Right atrium auricular region (tissue), 2 donors: ENCODE measurements around the gene PDE4D. TPM values are rescaled to one million over a fixed set of nuclear protein-coding genes. Genes with fewer than 3 reads are reported as not detected.

Experiments used
- DNase-seq: peaks from one replicate; pipeline ENCODE4 v3.0.0-alpha.2; 2019; ENCODE audit warnings: low spot score
- H3K27ac ChIP-seq, 2 donors: fragments of 200-600 bp; sonication (generic); 1 replicate in 1 of 2; 2 replicates in 1 of 2; pipeline ENCODE4 v1.5.1; 2016 to 2019
- H3K27me3 ChIP-seq, 2 donors: fragments of 200-600 bp; sonication (generic); one replicate each; pipeline versions ENCODE4 v1.5.1 to v1.6.0; 2017 to 2019
- H3K36me3 ChIP-seq: fragments of 200-600 bp; sonication (generic); one replicate; pipeline ENCODE4 v1.5.1; 2016
- H3K4me1 ChIP-seq, 2 donors: fragments of 200-600 bp; sonication (generic); one replicate each; pipeline versions ENCODE4 v1.5.1 to v1.6.0; 2017 to 2019
- H3K4me3 ChIP-seq, 2 donors: fragments of 200-600 bp; sonication (generic); 1 replicate in 1 of 2; 2 replicates in 1 of 2; pipeline ENCODE4 v1.5.1; 2017 to 2019; ENCODE audit warnings: mild to moderate bottlenecking in 1 of 2, moderate library complexity in 1 of 2
- H3K9me3 ChIP-seq, 2 donors: fragments of 200-600 bp; sonication (generic); one replicate each; pipeline ENCODE4 v1.5.1; 2019
- total RNA-seq, 2 donors: library from RNA; depleted of rRNA; stranded (reverse); fragments of >200 nt; gene quantifications; one replicate each; pipeline ENCODE4 v1.1.0, GENCODE V29; 2016
- TF ChIP-seq, protein P1 (sequence below), 2 donors: fragments of 200-600 bp; sonication (generic); IDR thresholded peaks; one replicate each; pipeline ENCODE4 v1.5.1; 2019; ENCODE audit warnings: antibody characterized with exemption in 2 of 2

The PDE4D gene
- total RNA-seq, 2 donors from 2014 or later, result 43.3 to 44.0 TPM

DNA sequence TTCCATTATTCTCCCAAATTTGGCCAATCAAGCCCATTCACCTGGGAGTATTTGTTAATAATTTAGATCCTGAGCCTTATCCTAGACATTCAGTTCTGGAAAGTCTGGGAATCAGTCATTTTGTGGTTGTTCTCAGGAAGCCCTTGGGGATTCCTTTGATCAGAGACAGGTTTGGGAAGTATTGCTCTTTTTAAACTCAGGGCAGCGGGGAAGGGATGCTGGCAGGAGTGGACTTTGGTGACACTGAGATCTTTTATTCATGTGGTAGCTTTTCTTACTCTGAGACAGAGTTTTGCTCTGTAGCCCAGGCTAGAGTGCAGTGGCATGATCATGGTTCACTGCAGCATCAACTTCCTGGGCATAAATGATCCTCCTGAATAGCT is 723.8 kb downstream of the PDE4D start:
- H3K27me3 ChIP-seq, result no peaks in the 10 kb centered on the region
- H3K4me3 ChIP-seq, result no peak overlapping the region
- H3K36me3 ChIP-seq, result no peaks in the 10 kb centered on the region
- no peak overlapping the region for H3K27ac ChIP-seq
- TF ChIP-seq, protein P1, sequence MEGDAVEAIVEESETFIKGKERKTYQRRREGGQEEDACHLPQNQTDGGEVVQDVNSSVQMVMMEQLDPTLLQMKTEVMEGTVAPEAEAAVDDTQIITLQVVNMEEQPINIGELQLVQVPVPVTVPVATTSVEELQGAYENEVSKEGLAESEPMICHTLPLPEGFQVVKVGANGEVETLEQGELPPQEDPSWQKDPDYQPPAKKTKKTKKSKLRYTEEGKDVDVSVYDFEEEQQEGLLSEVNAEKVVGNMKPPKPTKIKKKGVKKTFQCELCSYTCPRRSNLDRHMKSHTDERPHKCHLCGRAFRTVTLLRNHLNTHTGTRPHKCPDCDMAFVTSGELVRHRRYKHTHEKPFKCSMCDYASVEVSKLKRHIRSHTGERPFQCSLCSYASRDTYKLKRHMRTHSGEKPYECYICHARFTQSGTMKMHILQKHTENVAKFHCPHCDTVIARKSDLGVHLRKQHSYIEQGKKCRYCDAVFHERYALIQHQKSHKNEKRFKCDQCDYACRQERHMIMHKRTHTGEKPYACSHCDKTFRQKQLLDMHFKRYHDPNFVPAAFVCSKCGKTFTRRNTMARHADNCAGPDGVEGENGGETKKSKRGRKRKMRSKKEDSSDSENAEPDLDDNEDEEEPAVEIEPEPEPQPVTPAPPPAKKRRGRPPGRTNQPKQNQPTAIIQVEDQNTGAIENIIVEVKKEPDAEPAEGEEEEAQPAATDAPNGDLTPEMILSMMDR (IDR thresholded peaks at IDR 0.05), result no peak
- no peaks in the 10 kb centered on the region for H3K9me3 ChIP-seq
- peaks cover 0 to 3% of the 10 kb centered on the region in 2 donors for H3K4me1 ChIP-seq
- DNase-seq, result no peak

DNA sequence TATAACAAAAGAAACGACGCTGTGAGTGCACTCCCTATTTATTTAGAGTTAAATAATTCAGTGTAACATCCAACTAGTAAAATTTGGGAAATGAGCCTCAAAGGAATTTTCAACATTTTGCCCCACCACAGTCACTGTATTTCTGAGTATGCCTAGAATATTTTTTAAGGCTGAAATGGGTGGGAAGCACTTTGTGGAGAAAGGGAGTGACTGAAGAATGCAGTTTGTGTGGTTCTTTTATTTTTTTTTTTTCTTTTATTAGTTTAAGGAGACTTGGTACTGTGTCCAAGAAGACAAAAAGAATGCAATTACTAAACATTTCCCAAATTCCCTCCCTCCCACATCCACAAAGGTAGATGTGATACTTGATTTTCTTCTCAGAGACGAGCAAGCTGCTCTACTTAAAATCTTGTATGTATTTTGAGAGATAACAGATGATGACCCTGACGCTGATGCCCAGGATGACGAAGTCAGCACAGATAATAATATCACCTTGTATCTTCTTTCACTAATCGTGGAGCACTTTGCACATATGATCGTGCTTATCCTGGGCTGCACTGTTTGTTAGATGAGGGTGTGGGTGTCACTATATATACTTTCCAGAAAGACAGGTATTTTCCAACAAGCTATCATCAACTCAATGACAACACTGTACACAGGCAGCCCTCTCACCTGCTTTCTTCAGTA is 724.3 kb downstream of the PDE4D start:
- Histone ChIP-seq H3K4me1 (peaks cover 0 to 3% of the 10 kb centered on the region in 2 donors), H3K27me3 (no peaks in the 10 kb centered on the region), H3K36me3 (no peaks in the 10 kb centered on the region), H3K27ac (no peak overlapping the region), H3K9me3 (no peaks in the 10 kb centered on the region), H3K4me3 (no peak overlapping the region)
- TF ChIP-seq, protein P1 (IDR thresholded peaks at IDR 0.05), result no peak
- no peak for DNase-seq

DNA sequence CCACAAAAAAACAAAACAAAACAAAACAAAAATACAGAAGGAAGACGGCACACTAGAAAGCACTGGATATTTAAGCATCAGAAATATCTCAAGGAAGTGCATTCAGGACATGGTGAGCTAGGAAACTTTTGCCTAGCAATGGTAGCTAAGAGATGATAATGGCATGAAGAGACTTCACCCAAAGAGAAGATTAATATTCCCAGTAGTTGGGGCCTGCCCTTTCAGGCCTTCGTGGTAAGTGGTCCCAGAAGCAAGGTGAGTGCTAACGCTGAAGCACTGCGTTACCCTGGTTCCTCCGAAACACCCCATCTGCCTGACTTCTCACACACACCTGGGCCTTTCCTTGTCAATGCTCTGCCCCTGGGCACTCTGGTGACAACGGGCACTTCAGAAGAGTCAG is 725.5 kb downstream of the PDE4D start:
- Histone ChIP-seq H3K4me1 (peaks cover 0 to 3% of the 10 kb centered on the region in 2 donors), H3K27me3 (no peaks in the 10 kb centered on the region), H3K4me3 (no peak overlapping the region), H3K36me3 (no peaks in the 10 kb centered on the region), H3K9me3 (no peaks in the 10 kb centered on the region), H3K27ac (no peak overlapping the region)
- DNase-seq, result no peak
- TF ChIP-seq, protein P1 (IDR thresholded peaks at IDR 0.05), result no peak

DNA sequence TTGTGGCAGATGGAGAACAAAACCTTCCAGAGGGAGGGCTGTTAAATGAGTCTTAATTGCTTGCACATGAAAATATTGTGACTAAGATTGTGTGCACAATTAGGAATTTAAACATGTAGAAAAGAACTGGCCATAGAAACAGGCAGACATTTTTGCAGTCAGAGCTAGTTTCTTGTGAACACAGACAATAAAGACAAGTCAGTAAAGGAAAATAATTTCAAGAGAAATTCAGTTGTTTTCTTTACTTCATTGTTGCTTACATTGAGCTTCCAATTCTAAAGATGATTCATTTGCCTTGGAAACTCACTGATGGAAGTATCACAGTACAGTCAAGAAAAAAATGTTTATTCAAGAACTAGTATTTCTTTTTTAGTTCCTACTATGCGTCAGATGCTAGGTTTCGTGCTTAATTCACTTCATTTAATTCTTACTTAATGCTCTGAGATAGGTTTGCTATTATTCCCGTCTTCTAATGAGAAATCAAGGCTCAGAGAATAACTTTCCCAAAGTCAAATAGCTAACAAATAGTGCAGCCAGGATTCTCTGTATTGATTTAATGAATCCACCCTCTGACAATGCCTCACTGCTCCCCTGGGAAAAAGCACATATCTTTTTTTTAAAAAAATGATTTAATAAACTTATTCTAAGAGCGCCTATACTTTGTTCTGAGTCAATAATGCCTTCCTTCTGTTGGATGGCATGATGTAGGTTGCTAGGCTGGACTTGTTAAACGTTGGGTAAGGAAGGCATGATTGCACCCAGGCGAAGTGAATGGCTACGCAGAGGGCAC is 729.3 kb downstream of the PDE4D start:
- Histone ChIP-seq H3K4me3 (no peak overlapping the region), H3K27ac (no peak overlapping the region), H3K27me3 (no peaks in the 10 kb centered on the region), H3K9me3 (no peaks in the 10 kb centered on the region), H3K4me1 (no peaks in the 10 kb centered on the region), H3K36me3 (no peaks in the 10 kb centered on the region)
- no peak for DNase-seq
- TF ChIP-seq, protein P1 (IDR thresholded peaks at IDR 0.05), result no peak

DNA sequence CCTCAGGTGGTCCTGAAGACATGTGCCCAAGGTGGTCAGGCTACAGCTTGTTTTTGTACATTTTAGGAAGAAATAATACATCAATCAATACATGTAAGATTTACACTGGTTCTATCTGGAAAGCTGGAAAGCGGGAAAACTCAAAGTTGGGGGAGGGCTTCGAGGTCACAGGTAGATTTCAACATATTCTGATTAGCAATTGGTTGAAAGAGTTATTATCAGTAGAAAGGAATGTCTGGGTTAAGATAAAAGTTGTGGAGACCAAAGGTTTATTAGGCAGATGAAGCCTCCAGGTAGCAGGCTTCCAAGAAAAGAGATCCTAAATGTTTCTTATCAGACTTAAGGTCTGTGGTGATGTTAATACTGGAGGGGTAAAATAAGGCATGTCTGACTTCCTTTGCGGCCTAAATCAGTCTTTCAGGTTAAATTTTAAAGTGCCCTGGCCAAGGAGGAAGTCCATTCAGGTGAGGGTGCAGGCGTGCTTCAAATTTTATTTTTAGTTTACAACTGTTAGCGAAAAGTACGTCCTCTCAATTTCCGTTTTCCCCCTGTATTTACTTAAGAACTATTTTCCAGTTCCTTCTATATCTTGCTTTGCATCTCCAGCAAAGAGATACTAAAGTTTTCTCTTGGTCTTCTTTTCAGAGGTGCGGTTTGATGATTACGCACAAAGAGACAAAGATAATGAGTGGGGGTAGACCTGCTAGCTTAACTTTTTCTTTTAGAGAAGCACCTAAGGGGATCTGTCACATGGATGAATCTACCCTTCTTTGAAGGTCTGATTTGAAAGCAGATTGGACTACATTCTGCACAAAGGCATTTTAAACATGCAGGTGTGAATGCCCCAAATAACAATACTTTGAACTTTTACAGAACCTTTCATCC is 732.1 kb downstream of the PDE4D start:
- H3K4me1 ChIP-seq, result peaks cover 0 to 15% of the 10 kb centered on the region in 2 donors
- TF ChIP-seq, protein P1 (IDR thresholded peaks at IDR 0.05), result no peak
- no peak for DNase-seq
- no peak overlapping the region for H3K4me3 ChIP-seq
- no peaks in the 10 kb centered on the region for H3K9me3 ChIP-seq
- H3K36me3 ChIP-seq, result no peaks in the 10 kb centered on the region
- no peaks in the 10 kb centered on the region for H3K27me3 ChIP-seq
- H3K27ac ChIP-seq, result no peak overlapping the region
